Bronchial epithelial cell (primary cell): ENCODE data around the gene PCNX3. TPM values are rescaled to one million over a fixed set of nuclear protein-coding genes. Genes with fewer than 3 reads are reported as not detected.

ENCODE experiments used
- DNase-seq: peaks from one replicate; pipeline ENCODE4 v3.0.0-alpha.2; 2010; ENCODE audit warnings: low read depth
- FAIRE-seq: peaks from 2 replicates; lab custom pipeline; 2011; peaks lifted over from hg19 to GRCh38; lab: Jason Lieb, UNC
- H3K27me3 ChIP-seq: 2 replicates; pipeline ENCODE4 v1.5.1; 2011; ENCODE audit warnings: low read length; ENCODE audit not compliant: control insufficient read depth, insufficient read depth
- H3K36me3 ChIP-seq: 2 replicates; pipeline ENCODE4 v1.5.1; 2011; ENCODE audit warnings: low read length; ENCODE audit not compliant: control insufficient read depth, insufficient read depth
- H3K4me3 ChIP-seq: 2 replicates; pipeline ENCODE4 v1.5.1; 2011; ENCODE audit warnings: mild to moderate bottlenecking, low read depth, low read length, control low read depth
- total RNA-seq: library from RNA; depleted of rRNA; stranded (reverse); fragments of >200 nt; gene quantifications from 2 replicates; pipeline ENCODE4 v1.2.1, GENCODE V29; 2014
- TF ChIP-seq, protein P1 (sequence below): IDR thresholded peaks from 2 replicates; pipeline ENCODE4 v1.5.1; 2011; ENCODE audit warnings: mild to moderate bottlenecking, moderate library complexity, low read length, control low read depth, inconsistent platforms; ENCODE audit not compliant: insufficient read depth, severe bottlenecking

PCNX3 gene
- total RNA-seq, 1 donor from 2014 or later = 5.3 TPM

DNA sequence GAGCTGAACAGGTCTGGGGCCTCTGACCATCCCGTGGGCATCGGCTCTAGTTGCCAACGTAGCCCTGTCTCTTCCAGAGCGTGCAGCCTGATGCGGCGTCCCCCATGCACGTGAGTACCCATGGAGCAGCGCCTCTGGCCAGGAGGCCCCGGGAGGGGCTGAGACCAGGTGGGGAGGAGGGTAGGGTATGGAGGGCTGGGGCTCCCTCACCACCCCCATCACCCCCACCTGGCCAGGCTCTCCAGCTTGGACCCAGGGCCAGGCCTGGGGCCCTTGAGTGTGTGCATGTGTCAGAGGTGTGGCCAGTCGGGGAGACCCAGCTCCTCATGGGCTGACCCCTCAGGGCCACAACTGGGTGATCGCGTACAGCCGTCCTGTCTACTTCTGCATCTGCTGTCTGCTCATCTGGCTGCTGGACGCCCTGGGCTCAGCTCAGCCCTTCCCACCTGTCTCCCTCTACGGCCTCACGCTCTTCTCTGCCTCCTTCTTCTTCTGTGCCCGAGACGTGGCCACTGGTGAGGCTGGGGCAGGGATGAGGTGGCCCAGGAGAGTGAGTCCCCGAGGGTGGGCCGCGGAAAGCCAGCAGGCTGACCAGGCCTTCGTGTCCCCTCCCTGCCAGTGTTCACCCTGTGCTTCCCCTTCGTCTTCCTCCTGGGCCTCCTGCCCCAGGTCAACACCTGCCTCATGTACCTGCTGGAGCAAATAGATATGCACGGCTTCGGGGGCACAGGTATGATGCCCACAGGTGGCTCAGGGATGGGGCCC lies 8.5 kb downstream of the PCNX3 start:
- Histone ChIP-seq H3K4me3 (no peak overlapping the region), H3K36me3 (peaks cover 68% of the 10 kb centered on the region), H3K27me3 (no peaks in the 10 kb centered on the region)
- FAIRE-seq = no peak
- DNase-seq = no peak
- TF ChIP-seq, protein P1, sequence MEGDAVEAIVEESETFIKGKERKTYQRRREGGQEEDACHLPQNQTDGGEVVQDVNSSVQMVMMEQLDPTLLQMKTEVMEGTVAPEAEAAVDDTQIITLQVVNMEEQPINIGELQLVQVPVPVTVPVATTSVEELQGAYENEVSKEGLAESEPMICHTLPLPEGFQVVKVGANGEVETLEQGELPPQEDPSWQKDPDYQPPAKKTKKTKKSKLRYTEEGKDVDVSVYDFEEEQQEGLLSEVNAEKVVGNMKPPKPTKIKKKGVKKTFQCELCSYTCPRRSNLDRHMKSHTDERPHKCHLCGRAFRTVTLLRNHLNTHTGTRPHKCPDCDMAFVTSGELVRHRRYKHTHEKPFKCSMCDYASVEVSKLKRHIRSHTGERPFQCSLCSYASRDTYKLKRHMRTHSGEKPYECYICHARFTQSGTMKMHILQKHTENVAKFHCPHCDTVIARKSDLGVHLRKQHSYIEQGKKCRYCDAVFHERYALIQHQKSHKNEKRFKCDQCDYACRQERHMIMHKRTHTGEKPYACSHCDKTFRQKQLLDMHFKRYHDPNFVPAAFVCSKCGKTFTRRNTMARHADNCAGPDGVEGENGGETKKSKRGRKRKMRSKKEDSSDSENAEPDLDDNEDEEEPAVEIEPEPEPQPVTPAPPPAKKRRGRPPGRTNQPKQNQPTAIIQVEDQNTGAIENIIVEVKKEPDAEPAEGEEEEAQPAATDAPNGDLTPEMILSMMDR = no peak

DNA sequence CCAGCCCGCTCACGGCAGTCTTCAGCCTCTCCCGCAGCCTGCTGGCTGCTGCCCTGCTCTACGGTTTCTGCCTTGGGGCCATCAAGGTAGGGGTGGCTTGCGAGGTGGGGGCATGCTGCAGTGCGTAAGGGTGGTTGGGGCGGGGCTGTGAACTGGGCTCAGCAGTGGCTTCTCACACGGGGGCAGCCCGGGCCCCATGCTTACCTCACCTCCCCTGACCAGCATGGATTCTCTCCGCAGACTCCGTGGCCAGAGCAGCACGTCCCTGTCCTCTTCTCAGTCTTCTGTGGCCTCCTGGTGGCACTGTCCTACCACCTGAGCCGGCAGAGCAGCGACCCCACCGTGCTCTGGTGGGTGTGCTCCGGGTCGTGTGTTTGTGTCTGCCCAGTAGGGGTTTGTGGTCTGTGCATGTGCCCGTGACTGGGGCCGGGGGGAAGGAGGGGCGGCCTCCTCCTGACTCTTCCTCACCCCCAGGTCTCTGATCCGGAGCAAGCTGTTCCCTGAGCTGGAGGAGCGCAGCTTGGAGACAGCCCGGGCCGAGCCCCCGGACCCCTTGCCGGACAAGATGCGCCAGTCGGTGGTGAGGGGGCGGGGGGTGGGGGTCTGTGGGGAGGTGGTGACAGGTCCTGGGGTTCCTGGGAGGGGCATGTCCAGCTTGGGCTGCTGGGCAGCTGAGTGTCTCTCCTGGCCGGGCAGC lies 9.5 kb downstream of the PCNX3 start:
- FAIRE-seq (no peak), DNase-seq (no peak)
- Histone ChIP-seq H3K27me3 (no peaks in the 10 kb centered on the region), H3K4me3 (no peak overlapping the region), H3K36me3 (peaks cover 67% of the 10 kb centered on the region)
- TF ChIP-seq, protein P1 = no peak

DNA sequence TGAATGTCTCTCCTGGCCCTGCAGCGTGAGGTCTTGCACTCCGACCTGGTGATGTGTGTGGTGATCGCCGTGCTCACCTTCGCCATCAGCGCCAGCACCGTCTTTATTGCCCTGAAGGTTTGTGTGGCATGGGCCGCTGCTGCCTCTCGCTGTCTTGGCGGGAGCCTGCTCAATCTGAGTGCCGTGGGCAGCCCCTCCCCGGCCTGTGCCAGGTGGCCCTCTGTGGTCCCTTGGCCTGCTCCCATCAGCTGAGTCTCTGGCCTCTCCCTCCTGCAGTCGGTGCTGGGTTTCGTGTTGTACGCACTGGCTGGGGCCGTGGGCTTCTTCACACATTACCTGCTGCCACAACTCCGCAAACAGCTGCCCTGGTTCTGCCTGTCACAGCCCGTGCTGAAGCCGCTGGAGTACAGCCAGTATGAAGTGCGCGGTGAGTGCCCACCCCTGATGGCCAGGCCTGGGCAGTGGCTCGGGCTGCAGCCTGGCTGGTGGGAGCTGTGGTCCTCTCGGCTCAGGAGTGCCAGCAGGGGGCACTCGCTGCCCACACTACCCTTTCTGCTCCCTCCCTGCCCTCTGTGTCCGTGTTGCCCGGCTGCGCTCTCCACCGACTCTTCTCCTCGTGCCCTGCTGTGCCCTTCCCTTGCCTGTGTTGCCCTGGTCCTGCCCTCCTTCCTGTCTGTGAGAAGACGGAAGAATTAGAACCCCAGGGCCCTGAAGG lies 10.2 kb downstream of the PCNX3 start:
- Histone ChIP-seq H3K27me3 (no peaks in the 10 kb centered on the region), H3K36me3 (peaks cover 72% of the 10 kb centered on the region), H3K4me3 (no peak overlapping the region)
- TF ChIP-seq, protein P1 = peak; percentile 83
- no peak for DNase-seq
- FAIRE-seq = no peak

DNA sequence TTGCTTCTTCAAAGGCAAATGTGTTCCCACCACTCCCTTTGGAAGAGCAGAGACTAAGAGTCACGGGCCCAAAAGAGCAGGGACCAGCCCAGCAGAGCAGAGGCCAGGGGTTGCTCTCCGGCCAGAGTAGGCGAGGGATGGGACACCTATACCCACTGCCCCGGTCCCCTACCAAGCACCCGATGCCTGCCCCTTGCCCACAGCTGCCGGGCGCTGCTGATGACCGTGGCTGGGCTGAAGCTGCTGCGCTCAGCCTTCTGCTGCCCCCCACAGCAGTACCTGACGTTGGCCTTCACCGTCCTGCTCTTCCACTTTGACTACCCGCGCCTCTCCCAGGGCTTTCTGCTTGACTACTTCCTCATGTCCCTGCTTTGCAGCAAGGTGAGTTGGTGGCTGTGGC lies 11.6 kb downstream of the PCNX3 start:
- FAIRE-seq = no peak
- no peaks in the 10 kb centered on the region for H3K27me3 ChIP-seq
- DNase-seq = no peak
- TF ChIP-seq, protein P1 = no peak
- H3K4me3 ChIP-seq = no peak overlapping the region
- peaks cover 73% of the 10 kb centered on the region for H3K36me3 ChIP-seq

DNA sequence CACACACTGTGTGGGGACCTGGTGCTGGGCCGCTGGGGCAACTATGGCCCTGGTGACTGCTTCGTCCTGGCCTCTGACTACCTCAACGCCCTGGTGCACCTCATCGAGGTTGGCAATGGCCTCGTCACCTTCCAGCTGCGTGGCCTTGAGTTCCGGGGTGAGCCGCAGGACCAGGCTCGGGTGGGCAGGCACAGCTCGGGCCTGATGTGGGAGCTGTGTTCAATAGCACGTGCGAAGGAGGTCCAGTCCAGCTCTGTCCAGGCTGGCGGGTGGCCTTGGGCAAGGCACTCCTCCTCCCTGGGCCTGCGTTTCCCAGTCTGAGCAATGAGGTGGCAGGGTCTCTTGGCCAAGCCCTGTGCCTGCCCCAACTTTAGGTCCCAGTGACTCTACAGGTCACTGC lies 14.0 kb downstream of the PCNX3 start:
- DNase-seq = no peak
- H3K4me3 ChIP-seq = no peak overlapping the region

More for the DNA sequence above, 14.0 kb downstream of the PCNX3 start:
- no peaks in the 10 kb centered on the region for H3K27me3 ChIP-seq
- TF ChIP-seq, protein P1 = no peak
- no peak for FAIRE-seq
- peaks cover 66% of the 10 kb centered on the region for H3K36me3 ChIP-seq
